KG1 (cell line): ENCODE results near the gene UGT1A8.

Experiments used
- DNase-seq: peaks from one replicate; lab custom pipeline; 2025; lab: John Stamatoyannopoulos, UW

The UGT1A8 gene

DNA sequence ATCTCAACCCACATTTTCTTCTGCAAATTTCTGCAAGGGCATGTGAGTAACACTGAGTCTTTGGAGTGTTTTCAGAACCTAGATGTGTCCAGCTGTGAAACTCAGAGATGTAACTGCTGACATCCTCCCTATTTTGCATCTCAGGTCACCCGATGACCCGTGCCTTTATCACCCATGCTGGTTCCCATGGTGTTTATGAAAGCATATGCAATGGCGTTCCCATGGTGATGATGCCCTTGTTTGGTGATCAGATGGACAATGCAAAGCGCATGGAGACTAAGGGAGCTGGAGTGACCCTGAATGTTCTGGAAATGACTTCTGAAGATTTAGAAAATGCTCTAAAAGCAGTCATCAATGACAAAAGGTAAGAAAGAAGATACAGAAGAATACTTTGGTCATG lies 150.6 kb downstream of the UGT1A8 start:
- DNase-seq, result no peak

DNA sequence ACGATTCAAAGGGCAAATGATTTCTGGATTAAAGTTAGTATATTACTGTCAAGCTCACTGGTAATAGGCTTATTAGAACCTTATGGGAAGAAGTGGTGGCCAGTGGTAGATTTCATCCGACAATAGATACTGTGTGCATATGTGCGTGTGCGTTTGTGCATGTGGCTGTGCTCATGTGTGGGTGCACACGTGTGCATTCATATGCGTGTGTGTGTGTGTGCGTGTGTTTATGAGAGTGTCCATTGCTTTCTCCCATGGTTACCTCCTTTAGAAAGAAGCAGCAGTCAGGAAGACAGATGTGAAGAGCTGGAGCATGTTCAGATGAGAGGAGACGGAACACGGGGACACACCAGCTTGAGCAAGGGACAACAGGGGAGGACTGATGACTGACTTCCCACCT lies 151.8 kb downstream of the UGT1A8 start:
- DNase-seq, result no peak

DNA sequence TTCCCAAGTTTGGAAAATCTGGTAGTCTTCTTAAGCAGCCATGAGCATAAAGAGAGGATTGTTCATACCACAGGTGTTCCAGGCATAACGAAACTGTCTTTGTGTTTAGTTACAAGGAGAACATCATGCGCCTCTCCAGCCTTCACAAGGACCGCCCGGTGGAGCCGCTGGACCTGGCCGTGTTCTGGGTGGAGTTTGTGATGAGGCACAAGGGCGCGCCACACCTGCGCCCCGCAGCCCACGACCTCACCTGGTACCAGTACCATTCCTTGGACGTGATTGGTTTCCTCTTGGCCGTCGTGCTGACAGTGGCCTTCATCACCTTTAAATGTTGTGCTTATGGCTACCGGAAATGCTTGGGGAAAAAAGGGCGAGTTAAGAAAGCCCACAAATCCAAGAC lies 154.7 kb downstream of the UGT1A8 start:
- no peak for DNase-seq

DNA sequence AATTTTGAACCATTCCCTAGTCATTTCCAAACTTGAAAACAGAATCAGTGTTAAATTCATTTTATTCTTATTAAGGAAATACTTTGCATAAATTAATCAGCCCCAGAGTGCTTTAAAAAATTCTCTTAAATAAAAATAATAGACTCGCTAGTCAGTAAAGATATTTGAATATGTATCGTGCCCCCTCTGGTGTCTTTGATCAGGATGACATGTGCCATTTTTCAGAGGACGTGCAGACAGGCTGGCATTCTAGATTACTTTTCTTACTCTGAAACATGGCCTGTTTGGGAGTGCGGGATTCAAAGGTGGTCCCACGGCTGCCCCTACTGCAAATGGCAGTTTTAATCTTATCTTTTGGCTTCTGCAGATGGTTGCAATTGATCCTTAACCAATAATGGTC lies 155.2 kb downstream of the UGT1A8 start:
- DNase-seq, result no peak

DNA sequence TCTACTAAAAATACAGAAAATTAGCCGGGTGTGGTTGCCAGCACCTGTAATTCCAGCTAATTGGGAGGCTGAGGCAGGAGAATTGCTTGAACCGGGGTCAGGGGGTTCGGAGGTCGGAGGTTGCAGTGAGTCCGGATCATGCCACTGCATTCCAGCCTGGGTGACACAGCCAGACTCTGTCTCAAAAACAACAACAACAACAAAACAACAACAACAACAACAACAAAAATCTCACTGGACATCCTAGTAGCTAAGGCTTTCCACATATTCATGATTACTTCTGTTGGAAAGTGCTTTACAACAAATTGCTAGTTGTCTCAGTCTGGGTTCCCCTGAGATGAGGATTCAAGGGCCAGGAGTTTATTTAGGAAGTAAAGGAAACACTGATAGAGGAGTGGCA lies 156.4 kb downstream of the UGT1A8 start:
- DNase-seq, result no peak

DNA sequence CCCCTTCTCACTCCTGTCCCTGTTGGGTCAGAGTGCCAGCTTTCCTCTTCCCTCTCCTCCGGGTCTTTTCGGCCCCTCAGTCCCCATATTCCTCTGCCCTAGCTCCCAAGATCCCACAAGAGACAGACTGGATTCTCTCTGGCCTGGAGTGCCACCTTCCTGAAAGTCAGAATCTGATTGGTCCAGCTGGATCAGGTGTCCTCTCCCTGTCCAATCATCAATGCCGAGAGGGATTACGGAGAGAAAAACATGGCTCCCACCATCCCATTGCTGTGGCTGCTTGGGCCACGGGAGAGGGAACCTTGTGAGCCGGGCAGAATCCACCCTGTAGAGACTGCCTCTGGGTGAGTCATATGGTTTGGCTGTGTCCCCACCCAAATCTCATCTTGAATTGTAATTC lies 158.0 kb downstream of the UGT1A8 start:
- no peak for DNase-seq

DNA sequence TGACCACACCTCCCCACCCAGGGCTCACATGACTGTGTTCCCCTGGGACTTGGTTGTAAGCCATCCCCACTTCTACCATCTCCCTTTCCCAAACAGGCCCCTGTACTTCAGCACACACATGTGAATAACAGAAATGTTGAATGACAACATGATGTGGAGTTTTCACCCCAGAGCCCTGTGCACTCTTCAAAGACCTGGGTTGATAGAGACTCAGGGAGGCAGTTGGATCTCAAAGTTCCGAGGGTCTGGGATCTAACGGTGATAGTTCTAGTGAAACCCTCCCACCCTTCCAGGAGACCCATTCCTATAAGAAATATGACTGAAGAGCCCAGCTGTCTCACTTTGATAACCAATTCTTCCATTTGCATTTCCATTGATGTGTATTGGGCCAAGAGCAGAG lies 160.6 kb downstream of the UGT1A8 start, which contains the start of gene MROH2A:
Gene MROH2A, plus strand, starts transcription at position 301 of the 400 bp plus-strand sequence. CDS start 1,029 bp downstream, outside the sequence.
- DNase-seq, result no peak

DNA sequence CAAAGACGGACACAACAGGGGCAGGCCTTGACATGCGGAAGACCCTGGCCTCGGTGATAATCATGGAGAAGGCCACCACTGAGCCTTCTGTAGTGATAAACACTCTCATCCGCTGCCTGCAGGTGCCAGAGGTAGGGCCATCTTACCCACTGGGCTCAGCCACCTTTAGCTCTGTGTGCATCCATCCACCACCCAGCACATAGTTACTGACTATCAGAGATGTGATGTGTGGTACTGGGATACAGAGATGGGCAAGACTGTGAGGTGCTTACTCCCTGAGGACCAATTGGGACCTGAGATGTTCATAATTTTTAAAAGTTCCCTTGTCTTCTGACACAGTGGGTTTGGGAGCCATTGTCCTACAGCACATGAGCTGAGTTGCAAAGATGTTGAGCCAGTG lies 162.3 kb downstream of the UGT1A8 start:
- no peak for DNase-seq

DNA sequence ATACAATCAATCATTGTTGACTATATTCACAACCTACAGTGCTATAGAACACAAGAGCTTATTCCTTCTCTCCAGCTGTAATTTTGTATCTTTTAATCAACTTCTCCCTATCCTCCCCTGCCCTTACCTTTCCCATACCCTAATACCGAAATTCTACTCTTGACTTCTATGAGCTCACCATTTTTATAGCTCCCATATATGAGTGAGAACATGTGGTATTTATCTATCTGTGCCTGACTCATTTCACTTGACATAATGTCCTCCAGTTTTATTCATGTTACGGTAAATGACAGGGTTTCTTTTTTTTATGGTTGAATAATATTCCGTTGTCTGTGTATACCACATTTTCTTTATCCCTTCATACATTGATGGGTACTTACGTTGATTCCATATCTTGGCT lies 163.3 kb downstream of the UGT1A8 start:
- DNase-seq, result no peak

DNA sequence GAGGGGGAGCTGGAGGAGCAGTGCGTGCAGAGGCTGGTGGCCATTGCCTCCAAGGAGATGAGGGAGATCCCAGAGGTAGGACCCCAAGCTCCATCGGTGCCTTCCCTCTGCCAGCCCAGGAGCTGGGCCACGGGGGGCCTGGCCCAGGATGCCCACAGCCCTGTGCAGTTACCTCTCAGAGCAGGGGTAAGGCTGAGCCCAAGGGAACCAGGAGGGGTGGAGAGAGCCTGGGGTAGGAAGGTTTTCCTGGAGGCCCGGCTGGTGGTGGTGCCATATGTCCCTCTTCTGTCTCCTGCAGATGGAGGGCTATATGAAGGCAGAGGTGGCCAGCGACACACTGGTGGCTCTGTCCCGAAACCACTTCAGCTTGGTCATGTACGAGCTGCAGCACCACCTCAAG lies 172.1 kb downstream of the UGT1A8 start:
- DNase-seq, result no peak

DNA sequence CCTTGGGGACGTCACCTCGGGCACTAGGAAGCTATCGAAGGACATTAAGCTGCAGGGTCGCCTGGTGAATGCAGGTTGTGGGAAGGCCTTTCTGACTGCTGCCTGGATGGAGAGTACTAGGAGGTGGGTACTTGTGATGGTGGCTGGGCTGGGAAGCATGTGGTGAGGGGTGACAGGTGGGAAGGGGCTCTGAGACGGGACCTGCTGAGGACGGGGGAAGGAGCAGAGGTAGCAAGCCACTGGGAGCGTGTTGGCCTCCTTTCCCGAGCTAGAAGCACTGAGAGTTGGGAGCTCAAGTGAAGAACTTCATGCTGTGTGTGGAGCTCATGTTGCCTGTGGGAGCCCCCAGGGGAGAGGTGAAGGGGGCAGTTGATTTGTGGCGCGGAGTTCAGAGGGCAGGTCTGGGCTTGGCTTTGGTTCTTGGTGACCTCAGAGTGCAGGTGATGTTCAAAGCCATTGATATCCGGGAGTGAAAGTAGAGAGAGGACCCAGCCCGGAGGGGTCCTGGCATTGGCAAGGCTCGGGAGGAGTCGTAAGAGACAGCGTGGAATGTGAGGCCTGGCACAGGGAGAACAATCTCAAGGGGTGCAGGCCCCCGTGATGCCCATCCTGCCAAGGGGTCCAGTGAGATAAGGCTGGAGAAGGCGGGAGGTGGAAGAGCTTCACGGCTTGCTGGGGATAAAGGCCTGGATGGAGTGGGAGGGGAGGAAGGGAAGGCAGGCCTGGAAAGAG lies 173.9 kb downstream of the UGT1A8 start:
- no peak for DNase-seq

DNA sequence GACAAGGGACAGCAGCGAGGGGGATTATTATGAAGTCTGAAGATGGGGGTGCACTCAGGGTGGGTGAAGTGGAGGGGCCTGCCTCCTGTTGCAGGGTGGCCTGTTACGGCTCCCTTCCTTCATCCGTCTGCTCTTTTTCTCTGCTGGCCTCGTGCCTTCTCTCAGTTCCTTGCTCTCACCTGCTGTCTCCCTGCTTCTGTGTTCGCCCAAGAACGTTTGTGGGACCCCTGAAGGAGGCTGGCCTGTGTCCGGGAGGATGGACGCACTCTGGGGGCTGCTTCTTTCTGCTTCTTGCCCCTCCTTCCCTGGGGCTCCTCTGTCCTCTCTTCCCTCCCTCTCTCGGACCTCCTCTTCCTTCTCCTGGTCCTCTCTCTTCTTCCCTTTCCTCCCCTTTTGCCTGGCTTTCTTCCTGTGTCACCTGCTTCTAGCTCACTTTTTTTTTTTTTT lies 174.5 kb downstream of the UGT1A8 start:
- DNase-seq, result no peak

DNA sequence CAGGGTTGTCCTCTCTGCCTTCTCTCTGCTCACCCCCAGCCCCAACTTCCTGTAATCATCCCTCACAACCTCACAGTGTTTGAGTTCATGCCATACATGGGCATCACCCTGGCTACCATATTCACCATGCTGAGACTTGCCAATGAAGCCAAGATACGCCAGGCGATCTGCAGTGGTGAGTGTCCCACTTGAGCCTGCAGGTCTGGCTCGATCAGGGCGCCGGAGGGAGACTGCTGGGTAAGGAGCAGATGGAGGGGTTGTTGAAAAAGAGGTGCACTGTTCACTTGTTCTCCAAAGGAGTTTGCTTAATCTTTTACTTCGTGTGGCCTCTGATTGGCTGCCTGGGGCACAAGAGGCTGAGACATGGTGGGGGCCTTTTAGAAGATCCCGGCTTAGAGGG lies 175.3 kb downstream of the UGT1A8 start:
- no peak for DNase-seq

DNA sequence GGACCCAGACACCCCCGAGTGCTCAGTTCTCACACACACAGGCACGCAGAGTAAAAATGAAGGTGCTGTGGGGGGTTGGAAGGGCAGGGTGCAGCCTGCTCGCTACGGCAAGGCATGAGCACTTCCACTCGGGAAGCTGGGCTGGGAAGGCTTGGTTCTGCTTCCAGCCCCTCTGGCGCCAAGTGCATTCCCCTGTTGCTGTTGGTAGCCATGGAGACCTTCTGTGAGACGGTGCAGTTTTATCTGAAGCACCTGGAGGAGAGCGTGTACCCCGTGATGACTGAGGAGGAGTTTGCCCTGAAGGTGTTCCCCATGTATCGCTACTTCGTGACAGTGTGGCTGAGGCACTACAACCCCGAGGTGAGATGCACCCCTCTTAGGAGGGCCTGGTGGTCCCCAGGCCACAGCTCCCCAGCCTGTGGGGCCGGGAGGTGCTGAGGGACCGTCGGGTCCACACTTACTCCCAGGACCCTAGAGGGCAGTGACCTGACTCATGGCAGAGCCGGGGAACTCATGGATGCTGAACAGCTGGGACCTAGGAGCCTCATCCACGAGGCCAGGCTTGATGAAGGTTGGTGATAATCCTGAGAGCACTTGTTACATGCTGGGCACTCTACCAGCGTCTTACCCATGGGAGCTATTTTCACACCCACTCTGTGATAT lies 176.2 kb downstream of the UGT1A8 start:
- DNase-seq, result no peak

DNA sequence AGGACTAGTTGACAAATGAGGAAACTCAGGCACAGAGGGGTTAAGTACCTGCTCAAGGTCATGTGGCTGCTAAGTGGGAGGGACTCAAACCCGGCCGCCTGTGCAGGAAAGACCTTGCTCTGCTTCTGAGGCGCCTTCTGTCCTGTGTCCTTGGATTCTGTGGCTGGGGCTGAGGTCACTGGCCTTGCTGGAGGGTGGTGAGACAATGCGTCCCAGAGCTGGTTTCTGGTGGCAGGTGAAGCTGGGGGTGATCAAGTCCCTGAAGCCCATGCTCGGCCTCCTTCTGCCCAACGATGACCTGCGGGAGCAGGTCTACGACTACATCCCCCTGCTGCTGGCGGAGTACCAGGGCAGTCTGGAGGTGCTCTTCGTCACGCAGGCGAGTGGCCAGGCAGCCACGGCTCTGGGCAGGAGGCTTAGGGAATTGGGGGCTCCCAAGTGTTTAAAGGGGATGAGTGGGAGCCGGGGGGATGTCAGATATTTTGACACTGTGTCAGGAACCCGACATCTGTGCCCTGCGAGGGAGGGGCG lies 176.8 kb downstream of the UGT1A8 start:
- no peak for DNase-seq

DNA sequence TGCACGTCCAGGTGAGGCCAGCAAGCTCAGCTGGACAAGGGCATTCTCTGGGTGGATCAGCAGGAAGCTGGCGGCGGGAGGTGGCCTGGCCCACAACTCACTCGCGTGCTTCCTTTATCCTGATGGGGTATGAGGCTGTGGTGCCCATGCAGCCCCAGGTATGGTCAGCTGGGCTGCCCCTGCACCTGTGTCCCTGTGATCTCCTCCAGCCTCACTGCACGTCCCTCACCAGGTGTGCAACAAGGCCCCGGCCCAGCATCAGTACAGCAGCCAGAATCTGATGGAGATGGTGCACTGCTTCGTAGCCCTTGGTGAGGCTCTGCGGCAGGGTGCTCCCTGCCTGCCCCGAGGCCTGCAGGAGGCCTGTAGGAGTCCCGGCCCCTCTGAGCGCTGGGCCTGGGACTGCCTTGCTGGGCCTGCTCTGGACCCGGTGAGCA lies 178.3 kb downstream of the UGT1A8 start:
- no peak for DNase-seq

DNA sequence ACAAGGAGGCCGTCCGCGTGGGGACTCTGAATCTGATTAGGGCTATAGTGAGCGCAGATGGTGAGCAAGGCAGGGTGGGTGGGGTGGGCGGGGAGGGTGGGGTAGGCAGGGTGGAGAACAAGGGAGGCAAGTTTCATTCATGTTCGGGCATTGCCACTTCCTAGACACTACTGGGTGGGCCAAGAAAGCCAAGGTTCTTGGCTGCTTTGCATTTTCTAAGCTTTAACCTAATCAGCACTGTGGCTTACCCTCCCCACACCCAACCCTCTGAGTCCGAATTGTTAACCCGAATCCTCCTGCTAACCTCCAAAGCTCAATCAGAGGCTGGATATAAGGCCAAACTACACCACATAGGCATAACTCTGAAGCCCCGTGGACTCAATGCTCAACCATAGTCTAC lies 178.8 kb downstream of the UGT1A8 start:
- no peak for DNase-seq

DNA sequence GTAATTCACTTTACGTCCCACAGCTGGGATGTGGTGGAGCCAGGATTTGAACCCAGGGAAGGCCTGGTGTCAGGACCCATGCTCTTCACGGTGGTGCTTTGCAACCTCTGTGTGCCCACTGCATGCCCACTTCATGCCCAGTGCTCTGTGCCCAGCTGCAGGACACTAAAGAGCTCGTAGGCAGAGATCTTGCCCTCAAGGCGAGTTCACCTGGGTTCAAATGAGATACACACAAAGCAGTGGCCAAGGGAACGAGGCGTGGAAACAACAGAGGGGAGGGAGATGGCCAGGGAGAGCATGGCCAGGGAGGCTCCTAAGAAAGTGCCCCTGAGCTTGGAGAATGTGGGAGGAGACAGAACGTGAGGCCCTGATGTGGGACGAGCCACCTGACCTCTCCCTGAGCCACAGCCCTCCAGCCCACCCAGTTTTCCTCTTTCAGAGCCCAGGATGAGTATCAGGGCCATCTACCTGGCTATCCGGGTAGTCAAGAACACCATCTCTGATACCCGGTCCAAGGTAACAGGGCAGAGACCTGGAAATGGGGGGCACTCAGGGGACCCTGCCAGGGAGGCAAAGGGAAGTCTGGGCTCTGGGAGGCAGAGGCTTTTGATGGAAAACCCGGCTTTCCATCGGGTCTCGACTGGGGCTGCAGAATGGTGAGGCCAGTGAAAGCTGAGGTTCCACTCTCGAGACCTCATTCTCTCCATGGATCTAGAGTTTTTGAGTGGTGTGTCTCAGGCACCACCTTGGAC lies 181.1 kb downstream of the UGT1A8 start:
- no peak for DNase-seq

DNA sequence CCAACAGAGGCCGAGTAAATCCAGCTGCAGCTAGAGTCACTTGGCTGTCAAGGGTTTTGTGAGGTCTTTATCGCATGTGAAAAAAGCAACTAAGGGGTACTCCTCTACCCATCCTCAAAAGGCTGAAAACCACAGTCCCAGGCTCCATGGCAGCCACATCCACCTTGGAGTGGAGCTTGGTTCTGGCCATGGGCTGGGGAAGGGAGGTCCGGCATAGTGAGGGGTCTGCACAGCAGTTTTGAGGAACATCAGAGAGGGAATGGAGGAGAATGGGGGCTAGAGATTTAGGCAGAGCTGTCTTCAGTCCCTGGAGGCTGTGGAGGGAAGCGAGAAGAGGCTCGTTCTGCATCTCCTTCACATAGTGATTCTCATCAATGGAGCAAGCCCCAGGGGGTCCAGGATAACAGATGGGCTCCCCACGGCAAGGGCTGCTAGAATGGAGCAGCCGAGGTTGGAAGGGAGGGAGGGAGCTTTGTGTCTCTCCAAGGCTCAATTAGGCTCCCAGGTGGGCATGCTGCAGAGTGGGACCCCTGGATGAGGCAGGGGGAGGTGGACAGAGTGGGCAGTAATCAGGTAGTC lies 181.7 kb downstream of the UGT1A8 start:
- DNase-seq, result no peak

DNA sequence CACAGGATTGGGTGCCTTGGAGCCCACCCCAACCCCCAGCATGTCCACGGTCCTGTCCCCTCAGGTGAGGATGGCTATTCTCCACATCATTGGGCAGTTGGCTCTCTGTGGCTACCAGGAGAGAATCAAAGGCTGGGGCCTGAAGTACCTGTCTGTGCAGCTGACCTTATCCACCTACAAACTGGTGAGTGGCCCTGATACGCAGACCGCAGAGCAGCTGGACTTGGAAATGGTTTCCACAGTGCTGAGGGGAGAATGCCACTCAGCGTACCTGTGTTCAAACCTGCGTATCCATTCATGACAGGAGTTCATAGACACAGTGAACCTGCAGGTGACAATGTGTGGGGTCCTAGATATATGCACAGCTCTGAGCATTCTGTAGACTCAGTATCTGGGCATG lies 182.3 kb downstream of the UGT1A8 start:
- no peak for DNase-seq

DNA sequence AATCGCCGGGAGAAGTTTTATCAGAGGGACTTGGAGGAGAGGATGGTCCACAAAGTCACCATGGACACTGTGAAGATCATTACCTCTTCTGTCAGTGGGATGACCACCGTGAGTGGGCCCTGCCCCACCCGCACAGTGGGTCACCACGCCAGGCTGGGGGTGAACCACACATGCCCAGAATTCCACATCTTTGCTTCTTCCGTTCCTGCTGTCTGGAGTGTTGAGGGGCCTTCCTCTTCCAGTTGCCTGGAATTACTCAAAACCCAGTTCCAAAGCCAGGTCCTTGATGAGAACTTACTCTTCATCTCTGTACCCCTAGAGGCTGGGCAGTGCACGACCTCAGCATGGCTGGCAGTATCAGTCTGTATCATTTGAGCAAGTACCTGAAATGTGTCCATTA lies 182.8 kb downstream of the UGT1A8 start:
- no peak for DNase-seq
